ENCODE measurements around the gene IL18BP. TPM values are rescaled to one million over a fixed set of nuclear protein-coding genes. Genes with fewer than 3 reads are reported as not detected.

The IL18BP gene
- total RNA-seq, 1 donor from 2014 or later: 15.2 TPM

DNA sequence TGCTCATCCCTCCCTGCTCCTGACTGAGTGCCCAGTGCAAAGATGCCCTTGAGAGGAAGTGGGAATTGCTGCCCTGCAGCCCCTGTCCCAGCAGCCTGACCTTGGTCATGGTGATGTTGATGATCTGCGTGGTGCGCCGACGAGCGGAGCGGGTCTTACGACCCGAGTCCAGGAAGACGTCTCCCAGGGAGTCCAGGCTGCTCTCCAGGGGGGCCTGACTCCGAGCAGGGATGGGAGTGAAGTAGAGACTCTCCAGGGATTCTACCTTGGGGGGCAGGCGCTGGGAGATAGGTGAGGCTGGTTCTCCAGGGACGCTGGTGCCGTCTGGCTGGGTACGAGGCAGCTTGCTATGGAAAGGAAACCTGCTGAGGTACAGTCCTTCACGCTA, 8.4 kb downstream of the IL18BP start:
- Mint-ChIP-seq H3K4me1 (ENCODE audit: low read depth, unreplicated experiment) (peaks cover 2% of the 10 kb centered on the region), H3K27ac (ENCODE audit: unreplicated experiment) (peak overlapping the region; percentile 84), H3K4me3 (ENCODE audit: unreplicated experiment) (no peak overlapping the region), H3K36me3 (ENCODE audit: low read depth, unreplicated experiment) (peaks cover 43% of the 10 kb centered on the region), H3K9me3 (ENCODE audit: unreplicated experiment) (no peaks in the 10 kb centered on the region), H3K27me3 (ENCODE audit: low read depth, unreplicated experiment) (no peaks in the 10 kb centered on the region)
- Histone ChIP-seq H3K27ac (ENCODE audit: low read depth, low read length) (no peak overlapping the region), H3K4me3 (ENCODE audit: insufficient read depth, low read depth, low read length) (no peak overlapping the region), H2AFZ (ENCODE audit: low read depth, low read length) (no peak overlapping the region), H4K20me1 (ENCODE audit: insufficient read depth, low read length) (peaks cover 92% of the 10 kb centered on the region), H3K9me3 (ENCODE audit: insufficient read depth, low read depth, low read length) (no peaks in the 10 kb centered on the region), H3K36me3 (ENCODE audit: insufficient read depth, low read length) (peaks cover 75% of the 10 kb centered on the region), H3K9ac (ENCODE audit: low read length) (no peak overlapping the region), H3K4me2 (ENCODE audit: low read length) (no peak overlapping the region), H3K4me1 (ENCODE audit: insufficient read depth, low read length) (no peaks in the 10 kb centered on the region), H3K79me2 (ENCODE audit: insufficient read depth, low read length) (peaks cover 23% of the 10 kb centered on the region), H3K27me3 (ENCODE audit: insufficient read depth, low read length) (no peaks in the 10 kb centered on the region)
- FAIRE-seq (no peak), DNase-seq (ENCODE audit: low read depth) (no peak)
- no peak for TF ChIP-seq EZH2 (IDR thresholded peaks at IDR 0.05; ENCODE audit: insufficient read depth, low read length)

DNA sequence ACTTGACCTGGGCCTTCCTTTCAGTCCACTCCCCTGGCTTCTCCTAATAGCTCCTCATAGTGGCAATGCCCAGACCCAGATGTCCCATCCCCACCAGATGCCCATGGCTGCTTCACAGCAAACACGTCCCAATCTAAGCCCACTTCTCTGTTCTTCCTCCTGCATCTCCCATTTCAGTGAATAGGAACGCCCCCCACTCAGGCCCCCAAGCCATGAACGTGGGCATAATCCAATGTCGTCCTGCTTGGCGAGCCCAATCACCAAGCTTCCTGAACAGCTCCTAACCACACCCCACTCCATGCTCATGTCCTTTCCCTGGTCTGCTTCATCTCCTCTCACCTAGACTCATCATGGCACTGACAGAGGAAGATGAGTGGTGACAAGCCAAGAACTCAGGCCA, 8.9 kb downstream of the IL18BP start:
- H3K27ac ChIP-seq (ENCODE audit: low read depth, low read length): no peak overlapping the region
- H3K79me2 ChIP-seq (ENCODE audit: insufficient read depth, low read length): peaks cover 23% of the 10 kb centered on the region
- TF ChIP-seq, protein P1, sequence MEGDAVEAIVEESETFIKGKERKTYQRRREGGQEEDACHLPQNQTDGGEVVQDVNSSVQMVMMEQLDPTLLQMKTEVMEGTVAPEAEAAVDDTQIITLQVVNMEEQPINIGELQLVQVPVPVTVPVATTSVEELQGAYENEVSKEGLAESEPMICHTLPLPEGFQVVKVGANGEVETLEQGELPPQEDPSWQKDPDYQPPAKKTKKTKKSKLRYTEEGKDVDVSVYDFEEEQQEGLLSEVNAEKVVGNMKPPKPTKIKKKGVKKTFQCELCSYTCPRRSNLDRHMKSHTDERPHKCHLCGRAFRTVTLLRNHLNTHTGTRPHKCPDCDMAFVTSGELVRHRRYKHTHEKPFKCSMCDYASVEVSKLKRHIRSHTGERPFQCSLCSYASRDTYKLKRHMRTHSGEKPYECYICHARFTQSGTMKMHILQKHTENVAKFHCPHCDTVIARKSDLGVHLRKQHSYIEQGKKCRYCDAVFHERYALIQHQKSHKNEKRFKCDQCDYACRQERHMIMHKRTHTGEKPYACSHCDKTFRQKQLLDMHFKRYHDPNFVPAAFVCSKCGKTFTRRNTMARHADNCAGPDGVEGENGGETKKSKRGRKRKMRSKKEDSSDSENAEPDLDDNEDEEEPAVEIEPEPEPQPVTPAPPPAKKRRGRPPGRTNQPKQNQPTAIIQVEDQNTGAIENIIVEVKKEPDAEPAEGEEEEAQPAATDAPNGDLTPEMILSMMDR (IDR thresholded peaks at IDR 0.05; ENCODE audit: insufficient read depth, low read depth, low read length): no peak
- no peak for TF ChIP-seq EZH2 (IDR thresholded peaks at IDR 0.05; ENCODE audit: insufficient read depth, low read length)
- H3K27me3 ChIP-seq (ENCODE audit: insufficient read depth, low read length): no peaks in the 10 kb centered on the region
- FAIRE-seq (no peak), DNase-seq (ENCODE audit: low read depth) (no peak)
- no peaks in the 10 kb centered on the region for H3K27me3 Mint-ChIP-seq (ENCODE audit: low read depth, unreplicated experiment)
- no peak overlapping the region for H2AFZ ChIP-seq (ENCODE audit: low read depth, low read length)
- peak overlapping the region; percentile 88 for H3K27ac Mint-ChIP-seq (ENCODE audit: unreplicated experiment)
- no peak overlapping the region for H3K4me2 ChIP-seq (ENCODE audit: low read length)
- H4K20me1 ChIP-seq (ENCODE audit: insufficient read depth, low read length): peaks cover 92% of the 10 kb centered on the region
- H3K9me3 ChIP-seq (ENCODE audit: insufficient read depth, low read depth, low read length): no peaks in the 10 kb centered on the region
- H3K36me3 ChIP-seq (ENCODE audit: insufficient read depth, low read length): peaks cover 75% of the 10 kb centered on the region
- H3K4me1 Mint-ChIP-seq (ENCODE audit: low read depth, unreplicated experiment): no peaks in the 10 kb centered on the region
- no peaks in the 10 kb centered on the region for H3K4me1 ChIP-seq (ENCODE audit: insufficient read depth, low read length)
- no peak overlapping the region for H3K4me3 Mint-ChIP-seq (ENCODE audit: unreplicated experiment)
- no peak overlapping the region for H3K9ac ChIP-seq (ENCODE audit: low read length)
- no peaks in the 10 kb centered on the region for H3K9me3 Mint-ChIP-seq (ENCODE audit: unreplicated experiment)
- no peak overlapping the region for H3K4me3 ChIP-seq (ENCODE audit: insufficient read depth, low read depth, low read length)
- peaks cover 40% of the 10 kb centered on the region for H3K36me3 Mint-ChIP-seq (ENCODE audit: low read depth, unreplicated experiment)

DNA sequence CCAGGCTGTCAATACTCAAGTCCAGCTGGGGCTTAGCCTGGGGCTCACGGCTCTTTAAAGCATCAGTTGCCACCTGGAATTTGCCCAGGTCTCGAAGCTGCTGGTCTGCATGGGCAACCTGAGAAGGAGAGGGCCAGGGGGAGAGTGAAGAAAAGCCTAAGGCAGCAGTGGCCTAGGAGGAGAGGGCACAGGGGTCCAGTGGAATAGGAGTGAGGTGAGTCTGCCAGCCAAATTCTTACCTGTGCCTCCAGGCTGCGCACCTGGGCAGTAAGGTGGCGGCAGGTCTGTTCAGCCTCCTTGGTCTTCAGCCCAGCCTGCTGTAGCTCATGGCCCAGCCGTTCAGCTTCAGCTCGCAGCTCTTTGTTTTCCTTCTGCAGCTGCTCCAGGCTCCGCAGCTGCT, 10.0 kb downstream of the IL18BP start:
- Histone ChIP-seq H3K27ac (ENCODE audit: low read depth, low read length) (no peak overlapping the region), H3K9ac (ENCODE audit: low read length) (no peak overlapping the region), H3K4me1 (ENCODE audit: insufficient read depth, low read length) (peaks cover 10% of the 10 kb centered on the region), H4K20me1 (ENCODE audit: insufficient read depth, low read length) (peaks cover 92% of the 10 kb centered on the region), H3K79me2 (ENCODE audit: insufficient read depth, low read length) (peaks cover 23% of the 10 kb centered on the region), H3K36me3 (ENCODE audit: insufficient read depth, low read length) (peaks cover 66% of the 10 kb centered on the region), H3K27me3 (ENCODE audit: insufficient read depth, low read length) (no peaks in the 10 kb centered on the region), H3K4me3 (ENCODE audit: insufficient read depth, low read depth, low read length) (no peak overlapping the region), H3K4me2 (ENCODE audit: low read length) (no peak overlapping the region), H3K9me3 (ENCODE audit: insufficient read depth, low read depth, low read length) (no peaks in the 10 kb centered on the region), H2AFZ (ENCODE audit: low read depth, low read length) (no peak overlapping the region)
- DNase-seq (ENCODE audit: low read depth): no peak
- peaks cover 32% of the 10 kb centered on the region for H3K36me3 Mint-ChIP-seq (ENCODE audit: low read depth, unreplicated experiment)
- H3K4me1 Mint-ChIP-seq (ENCODE audit: low read depth, unreplicated experiment): no peaks in the 10 kb centered on the region
- no peak overlapping the region for H3K4me3 Mint-ChIP-seq (ENCODE audit: unreplicated experiment)
- no peak overlapping the region for H3K27ac Mint-ChIP-seq (ENCODE audit: unreplicated experiment)
- TF ChIP-seq, protein P1 (IDR thresholded peaks at IDR 0.05; ENCODE audit: insufficient read depth, low read depth, low read length): no peak
- TF ChIP-seq EZH2 (IDR thresholded peaks at IDR 0.05; ENCODE audit: insufficient read depth, low read length): no peak
- FAIRE-seq: no peak
- H3K9me3 Mint-ChIP-seq (ENCODE audit: unreplicated experiment): no peaks in the 10 kb centered on the region
- no peaks in the 10 kb centered on the region for H3K27me3 Mint-ChIP-seq (ENCODE audit: low read depth, unreplicated experiment)
